ENCODE results near the gene IP6K1.

IP6K1 gene

GRCh38 chr3:49719214-49719884, 67.0 kb downstream of the IP6K1 start, which contains the start of gene AMIGO3:
Gene AMIGO3 (minus strand): TSS chr3:49719684. CDS start chr3:49719465, 219 bp downstream.
- peak within 1 kb of the TSS; percentile 66 for H3K4me2 ChIP-seq (ENCODE audit: insufficient read depth, low read length)
- peaks cover 49% of the 10 kb centered on the region for H3K36me3 ChIP-seq (ENCODE audit: insufficient read depth, low read length)
- no peaks in the 10 kb centered on the region for H3K27me3 ChIP-seq (ENCODE audit: insufficient read depth, low read length, poor library complexity)
- DNase-seq (peak; percentile 92), ATAC-seq (ENCODE audit: insufficient read depth, low read depth) (peak; percentile 73)
- H3K9ac ChIP-seq (ENCODE audit: low read depth, low read length) = peak within 1 kb of the TSS; percentile 37
- no peaks in the 10 kb centered on the region for H3K9me3 ChIP-seq (ENCODE audit: insufficient read depth, low read length, severe bottlenecking)
- peaks cover 30% of the 10 kb centered on the region for H3K79me2 ChIP-seq (ENCODE audit: insufficient read depth, low read length)
- H3K27ac ChIP-seq (ENCODE audit: low read length) = 0 out of 2 replicates have a peak within 1 kb of the TSS, but pooled peaks have one; percentile 30
- H4K20me1 ChIP-seq (ENCODE audit: insufficient read depth, low read length) = peaks cover 39% of the 10 kb centered on the region
- H3K4me1 ChIP-seq (ENCODE audit: insufficient read depth, low read length) = peaks cover 44% of the 10 kb centered on the region
- H2AFZ ChIP-seq (ENCODE audit: low read depth, low read length) = peak within 1 kb of the TSS; percentile 59
- no peak for TF ChIP-seq EZH2 (IDR thresholded peaks at IDR 0.05; ENCODE audit: borderline replicate concordance, low read depth, low read length, severe bottlenecking)
- TF ChIP-seq, protein P1, sequence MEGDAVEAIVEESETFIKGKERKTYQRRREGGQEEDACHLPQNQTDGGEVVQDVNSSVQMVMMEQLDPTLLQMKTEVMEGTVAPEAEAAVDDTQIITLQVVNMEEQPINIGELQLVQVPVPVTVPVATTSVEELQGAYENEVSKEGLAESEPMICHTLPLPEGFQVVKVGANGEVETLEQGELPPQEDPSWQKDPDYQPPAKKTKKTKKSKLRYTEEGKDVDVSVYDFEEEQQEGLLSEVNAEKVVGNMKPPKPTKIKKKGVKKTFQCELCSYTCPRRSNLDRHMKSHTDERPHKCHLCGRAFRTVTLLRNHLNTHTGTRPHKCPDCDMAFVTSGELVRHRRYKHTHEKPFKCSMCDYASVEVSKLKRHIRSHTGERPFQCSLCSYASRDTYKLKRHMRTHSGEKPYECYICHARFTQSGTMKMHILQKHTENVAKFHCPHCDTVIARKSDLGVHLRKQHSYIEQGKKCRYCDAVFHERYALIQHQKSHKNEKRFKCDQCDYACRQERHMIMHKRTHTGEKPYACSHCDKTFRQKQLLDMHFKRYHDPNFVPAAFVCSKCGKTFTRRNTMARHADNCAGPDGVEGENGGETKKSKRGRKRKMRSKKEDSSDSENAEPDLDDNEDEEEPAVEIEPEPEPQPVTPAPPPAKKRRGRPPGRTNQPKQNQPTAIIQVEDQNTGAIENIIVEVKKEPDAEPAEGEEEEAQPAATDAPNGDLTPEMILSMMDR (IDR thresholded peaks at IDR 0.05; ENCODE audit: borderline replicate concordance, extremely low read depth, low read length, poor library complexity, severe bottlenecking) = peak; percentile 78
- peak within 1 kb of the TSS in 1 of 2 experiments; percentile 54; a peak in 2 of 4 replicates for H3K4me3 ChIP-seq (ENCODE audit: low read depth in 1 of 2, low read length in 2 of 2)

DNA sequence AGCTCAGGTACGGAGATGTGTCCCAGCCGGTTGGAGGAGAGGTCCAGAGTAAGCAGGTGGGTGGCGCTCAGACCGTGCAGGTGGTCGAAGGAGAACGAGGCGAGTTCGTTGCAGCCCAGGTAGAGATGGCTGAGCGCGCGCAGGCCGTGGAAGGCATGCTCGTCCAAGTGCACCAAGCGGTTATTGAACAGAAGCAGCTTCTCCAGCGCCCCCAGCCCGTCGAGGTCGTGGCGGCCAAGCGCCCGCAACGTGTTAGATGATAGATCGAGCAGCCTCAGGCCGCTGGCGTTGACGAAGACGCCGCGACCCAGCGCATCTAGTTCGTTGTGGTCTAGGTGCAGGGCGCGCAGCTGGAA, 67.5 kb downstream of the IP6K1 start:
- Histone ChIP-seq H3K4me3 (ENCODE audit: low read depth in 1 of 2, low read length in 2 of 2) (peak overlapping the region in 1 of 2 experiments; percentile 54; a peak in 2 of 4 replicates), H3K27ac (ENCODE audit: low read length) (no peak overlapping the region), H3K4me1 (ENCODE audit: insufficient read depth, low read length) (peaks cover 42% of the 10 kb centered on the region), H3K4me2 (ENCODE audit: insufficient read depth, low read length) (peak overlapping the region; percentile 66), H3K9ac (ENCODE audit: low read depth, low read length) (peak overlapping the region; percentile 37), H3K9me3 (ENCODE audit: insufficient read depth, low read length, severe bottlenecking) (no peaks in the 10 kb centered on the region), H3K36me3 (ENCODE audit: insufficient read depth, low read length) (peaks cover 49% of the 10 kb centered on the region), H2AFZ (ENCODE audit: low read depth, low read length) (no peak overlapping the region), H3K79me2 (ENCODE audit: insufficient read depth, low read length) (peaks cover 28% of the 10 kb centered on the region), H4K20me1 (ENCODE audit: insufficient read depth, low read length) (peaks cover 39% of the 10 kb centered on the region), H3K27me3 (ENCODE audit: insufficient read depth, low read length, poor library complexity) (no peaks in the 10 kb centered on the region)
- ATAC-seq (ENCODE audit: insufficient read depth, low read depth) = no peak
- TF ChIP-seq EZH2 (IDR thresholded peaks at IDR 0.05; ENCODE audit: borderline replicate concordance, low read depth, low read length, severe bottlenecking) = no peak
- TF ChIP-seq, protein P1 (IDR thresholded peaks at IDR 0.05; ENCODE audit: borderline replicate concordance, extremely low read depth, low read length, poor library complexity, severe bottlenecking) = no peak
- DNase-seq = no peak

- Histone ChIP-seq H3K4me3 (ENCODE audit: low read depth in 1 of 2, low read length in 2 of 2) (no peak overlapping the region), H3K36me3 (ENCODE audit: insufficient read depth, low read length) (peaks cover 54% of the 10 kb centered on the region), H3K4me1 (ENCODE audit: insufficient read depth, low read length) (peaks cover 43% of the 10 kb centered on the region), H3K27me3 (ENCODE audit: insufficient read depth, low read length, poor library complexity) (no peaks in the 10 kb centered on the region), H3K9me3 (ENCODE audit: insufficient read depth, low read length, severe bottlenecking) (no peaks in the 10 kb centered on the region), H3K4me2 (ENCODE audit: insufficient read depth, low read length) (peak overlapping the region; percentile 66), H3K9ac (ENCODE audit: low read depth, low read length) (no peak overlapping the region), H3K27ac (ENCODE audit: low read length) (no peak overlapping the region), H4K20me1 (ENCODE audit: insufficient read depth, low read length) (peaks cover 36% of the 10 kb centered on the region), H2AFZ (ENCODE audit: low read depth, low read length) (no peak overlapping the region), H3K79me2 (ENCODE audit: insufficient read depth, low read length) (peaks cover 22% of the 10 kb centered on the region)
- no peak for TF ChIP-seq EZH2 (IDR thresholded peaks at IDR 0.05; ENCODE audit: borderline replicate concordance, low read depth, low read length, severe bottlenecking)
- TF ChIP-seq, protein P1 (IDR thresholded peaks at IDR 0.05; ENCODE audit: borderline replicate concordance, extremely low read depth, low read length, poor library complexity, severe bottlenecking) = no peak
- no peak for ATAC-seq (ENCODE audit: insufficient read depth, low read depth)
- DNase-seq = no peak
Measured at GRCh38 chr3:49717959-49718857, 68.1 kb downstream of the IP6K1 start.
